Measurements from ENCODE around the gene EGFL6. TPM values are rescaled to one million over a fixed set of nuclear protein-coding genes. Genes with fewer than 3 reads are reported as not detected.

The EGFL6 gene
- total and polyA plus RNA-seq, 2 of the 4 experiments (the other 2 are of a cell fraction) = not detected

DNA sequence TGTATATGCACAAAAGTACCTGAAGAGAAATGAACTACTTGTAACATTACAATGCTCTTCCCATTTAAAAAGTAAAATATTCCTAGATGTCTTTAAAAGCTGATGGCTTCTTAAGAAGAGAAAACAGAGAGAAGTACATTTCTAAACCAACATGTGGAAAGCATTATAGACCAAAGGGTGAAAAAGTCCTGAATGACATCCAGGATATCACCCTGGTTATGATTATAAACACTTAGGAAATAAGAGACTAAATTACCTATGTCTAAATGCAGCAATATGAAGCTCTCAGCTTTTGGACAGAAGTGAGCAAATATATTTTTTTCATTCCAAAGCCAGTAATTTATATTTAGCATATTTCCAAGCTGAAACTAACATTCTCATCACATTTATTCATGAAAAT, 21.7 kb upstream of the EGFL6 start:
- in situ Hi-C loops (cut with MboI; ENCODE audit: low sequenced_read_pairs) (no loop called here), dilution Hi-C loops (cut with HindIII; ENCODE audit: low sequenced_read_pairs, unreplicated experiment) (no loop called here), intact Hi-C loops (cut with micrococcal nuclease) (no loop called here)
- Histone ChIP-seq H2AK5ac (ENCODE audit: low read depth, low read length) (no peak overlapping the region), H3K4ac (ENCODE audit: low read depth, low read length) (no peak overlapping the region), H3K4me3 (ENCODE audit: insufficient read depth, low read depth, low read length) (no peak overlapping the region), H3K27me3 (ENCODE audit: control insufficient read depth, insufficient read depth, low read length) (peaks cover 19% of the 10 kb centered on the region), H4K91ac (ENCODE audit: insufficient read depth, low read depth, low read length) (no peak overlapping the region), H3K4me1 (ENCODE audit: control insufficient read depth, insufficient read depth, low read length) (no peaks in the 10 kb centered on the region; the same call in 1 of the 2 replicates), H2BK120ac (ENCODE audit: low read depth, low read length) (no peak overlapping the region), H4K20me1 (ENCODE audit: insufficient read depth, low read length) (no peaks in the 10 kb centered on the region), H2BK20ac (ENCODE audit: low read depth, low read length) (no peak overlapping the region), H3K9me1 (ENCODE audit: insufficient read depth, low read length) (no peaks in the 10 kb centered on the region), H3K56ac (ENCODE audit: extremely low read depth, insufficient read depth, low read length) (no peak overlapping the region), H3K23ac (ENCODE audit: low read depth, low read length) (no peak overlapping the region), H3K79me1 (ENCODE audit: low read depth in 1 of 2, low read length in 2 of 2) (no peaks in the 10 kb centered on the region), H4K8ac (ENCODE audit: low read depth in 2 of 2, low read length in 2 of 2) (no peak overlapping the region), H2BK15ac (ENCODE audit: low read depth, low read length) (no peak overlapping the region), H2BK5ac (ENCODE audit: low read depth, low read length, poor library complexity, severe bottlenecking) (no peak overlapping the region), H3K4me2 (ENCODE audit: low read depth, low read length) (no peak overlapping the region), H4K5ac (ENCODE audit: low read depth, low read length) (no peak overlapping the region), H3K36me3 (ENCODE audit: control insufficient read depth, insufficient read depth, low read length) (no peaks in the 10 kb centered on the region), H3K27ac (ENCODE audit: insufficient read depth, low read length) (no peak overlapping the region), H3K14ac (replicated peaks; ENCODE audit: low read depth, low read length) (no peak overlapping the region), H2AFZ (replicated peaks; ENCODE audit: low read length, poor library complexity) (no peak overlapping the region), H2AK9ac (replicated peaks; ENCODE audit: low read depth, low read length, poor library complexity) (no peak overlapping the region), H3K9me3 (ENCODE audit: control insufficient read depth, insufficient read depth, low read length) (peaks cover under 1% of the 10 kb centered on the region; the same call in 1 of the 2 replicates), H3K18ac (ENCODE audit: low read depth, low read length) (no peak overlapping the region), H3K9ac (ENCODE audit: low read depth, low read length) (no peak overlapping the region)
- ChIA-PET POLR2A (ENCODE audit: unreplicated experiment) (no interaction called here), CTCF (interaction anchor here (1.7 kb wide), 1 partner anchor 52 kb away, joined by 3 read pairs; no protein-coding TSS in a partner anchor)
- TF ChIP-seq BHLHE40 (IDR thresholded peaks at IDR 0.05; ENCODE audit: low read depth, low read length) (no peak), RAD21 (IDR thresholded peaks at IDR 0.05; ENCODE audit: low read length) (no peak), MAFK (IDR thresholded peaks at IDR 0.05; ENCODE audit: low read depth, low read length) (no peak), FOS (IDR thresholded peaks at IDR 0.05; ENCODE audit: low read depth, low read length) (no peak)
- BruUV-seq (replicated peaks) = no TSS peak
- no peak for ATAC-seq (ENCODE audit: low read depth)
- no peak for DNase-seq

Data from IMR-90 (cell line).